DND-41 (cell line): Measurements from ENCODE around the gene C9orf78.

Experiments
- ATAC-seq: fragments of 200-7000 bp; cut with Tn5 transposase; 3 replicates; pipeline ENCODE4 v1.9.1; 2021; ENCODE audit warnings: low read depth; ENCODE audit not compliant: insufficient read depth
- DNase-seq: peaks from one replicate; pipeline ENCODE4 v3.0.0-alpha.2; 2020
- H2AFZ ChIP-seq: 2 replicates; pipeline ENCODE4 v1.6.0; 2012; ENCODE audit warnings: low read depth, low read length
- H3K27ac ChIP-seq: 2 replicates; pipeline ENCODE4 v1.5.1; 2012; ENCODE audit warnings: low read length, inconsistent platforms
- H3K27me3 ChIP-seq: fragments of 200-600 bp; sonication (generic); 2 replicates; pipeline ENCODE4 v1.6.0; 2012; ENCODE audit warnings: low read length, mild to moderate bottlenecking, inconsistent platforms; ENCODE audit not compliant: insufficient read depth, poor library complexity
- H3K36me3 ChIP-seq: 2 replicates; pipeline ENCODE4 v1.5.1; 2012; ENCODE audit warnings: low read length, inconsistent platforms; ENCODE audit not compliant: insufficient read depth
- H3K4me1 ChIP-seq: 2 replicates; pipeline ENCODE4 v1.5.1; 2012; ENCODE audit warnings: mild to moderate bottlenecking, low read length; ENCODE audit not compliant: insufficient read depth
- H3K4me2 ChIP-seq: 2 replicates; pipeline ENCODE4 v1.6.0; 2012; ENCODE audit warnings: mild to moderate bottlenecking, moderate library complexity, low read length, inconsistent platforms; ENCODE audit not compliant: insufficient read depth
- H3K4me3 ChIP-seq, 2 experiments: fragments of 200-600 bp in 1 of 2; shearing (Covaris generic) in 1 of 2; 2 replicates each; pipeline ENCODE4 v1.5.1; 2012 to 2016; ENCODE audit warnings: inconsistent platforms in 2 of 2, low read length in 2 of 2, mild to moderate bottlenecking in 2 of 2, low read depth in 1 of 2, moderate library complexity in 1 of 2
- H3K79me2 ChIP-seq: 2 replicates; pipeline ENCODE4 v1.6.0; 2012; ENCODE audit warnings: low read length, inconsistent platforms; ENCODE audit not compliant: insufficient read depth
- H3K9ac ChIP-seq: 2 replicates; pipeline ENCODE4 v1.6.0; 2012; ENCODE audit warnings: low read depth, mild to moderate bottlenecking, inconsistent platforms, low read length, moderate library complexity
- H3K9me3 ChIP-seq: 2 replicates; pipeline ENCODE4 v1.5.1; 2012; ENCODE audit warnings: low read length, moderate library complexity, mild to moderate bottlenecking, inconsistent platforms; ENCODE audit not compliant: insufficient read depth, severe bottlenecking
- H4K20me1 ChIP-seq: 2 replicates; pipeline ENCODE4 v1.6.0; 2012; ENCODE audit warnings: low read length; ENCODE audit not compliant: insufficient read depth
- EZH2 ChIP-seq: IDR thresholded peaks from 3 replicates; pipeline ENCODE4 v1.6.1; 2012; ENCODE audit warnings: borderline replicate concordance, low read depth, mild to moderate bottlenecking, moderate library complexity, low read length, inconsistent platforms; ENCODE audit not compliant: severe bottlenecking
- TF ChIP-seq, protein P1 (sequence below): IDR thresholded peaks from 2 replicates; pipeline ENCODE4 v1.5.1; 2012; ENCODE audit warnings: borderline replicate concordance, low read length, moderate library complexity, mild to moderate bottlenecking; ENCODE audit not compliant: poor library complexity, severe bottlenecking; ENCODE audit errors: extremely low read depth

Gene C9orf78

DNA sequence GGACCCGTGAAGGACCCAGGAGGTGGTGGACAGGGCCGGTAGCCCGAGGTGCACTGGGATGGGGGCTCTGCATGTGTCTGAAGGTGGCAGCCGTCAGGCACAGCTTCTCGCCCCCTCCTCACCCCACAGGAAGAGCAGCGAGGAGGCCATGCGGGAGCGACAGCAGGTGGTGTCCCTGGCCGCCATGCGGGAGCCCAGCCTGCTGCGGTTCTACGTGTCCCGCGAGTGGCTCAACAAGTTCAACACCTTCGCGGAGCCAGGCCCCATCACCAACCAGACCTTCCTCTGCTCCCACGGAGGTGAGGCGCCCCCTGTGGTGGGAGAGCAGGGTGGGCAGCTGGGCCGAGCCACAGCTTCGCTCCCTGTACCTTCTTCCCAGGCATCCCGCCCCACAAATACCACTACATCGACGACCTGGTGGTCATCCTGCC lies 40.1 kb upstream of the C9orf78 start:
- Histone ChIP-seq H3K4me2 (no peak overlapping the region), H3K9me3 (no peaks in the 10 kb centered on the region), H4K20me1 (no peaks in the 10 kb centered on the region), H3K27me3 (no peaks in the 10 kb centered on the region), H3K4me3 (no peak overlapping the region), H3K27ac (no peak overlapping the region; the same call in 1 of the 2 replicates), H2AFZ (no peak overlapping the region), H3K9ac (no peak overlapping the region), H3K79me2 (no peaks in the 10 kb centered on the region), H3K4me1 (no peaks in the 10 kb centered on the region), H3K36me3 (peaks cover 33% of the 10 kb centered on the region)
- ATAC-seq (peak; percentile 34; the same call in 2 of the 3 replicates), DNase-seq (no peak)
- TF ChIP-seq, protein P1, sequence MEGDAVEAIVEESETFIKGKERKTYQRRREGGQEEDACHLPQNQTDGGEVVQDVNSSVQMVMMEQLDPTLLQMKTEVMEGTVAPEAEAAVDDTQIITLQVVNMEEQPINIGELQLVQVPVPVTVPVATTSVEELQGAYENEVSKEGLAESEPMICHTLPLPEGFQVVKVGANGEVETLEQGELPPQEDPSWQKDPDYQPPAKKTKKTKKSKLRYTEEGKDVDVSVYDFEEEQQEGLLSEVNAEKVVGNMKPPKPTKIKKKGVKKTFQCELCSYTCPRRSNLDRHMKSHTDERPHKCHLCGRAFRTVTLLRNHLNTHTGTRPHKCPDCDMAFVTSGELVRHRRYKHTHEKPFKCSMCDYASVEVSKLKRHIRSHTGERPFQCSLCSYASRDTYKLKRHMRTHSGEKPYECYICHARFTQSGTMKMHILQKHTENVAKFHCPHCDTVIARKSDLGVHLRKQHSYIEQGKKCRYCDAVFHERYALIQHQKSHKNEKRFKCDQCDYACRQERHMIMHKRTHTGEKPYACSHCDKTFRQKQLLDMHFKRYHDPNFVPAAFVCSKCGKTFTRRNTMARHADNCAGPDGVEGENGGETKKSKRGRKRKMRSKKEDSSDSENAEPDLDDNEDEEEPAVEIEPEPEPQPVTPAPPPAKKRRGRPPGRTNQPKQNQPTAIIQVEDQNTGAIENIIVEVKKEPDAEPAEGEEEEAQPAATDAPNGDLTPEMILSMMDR = peak; percentile 50
- no peak for TF ChIP-seq EZH2

DNA sequence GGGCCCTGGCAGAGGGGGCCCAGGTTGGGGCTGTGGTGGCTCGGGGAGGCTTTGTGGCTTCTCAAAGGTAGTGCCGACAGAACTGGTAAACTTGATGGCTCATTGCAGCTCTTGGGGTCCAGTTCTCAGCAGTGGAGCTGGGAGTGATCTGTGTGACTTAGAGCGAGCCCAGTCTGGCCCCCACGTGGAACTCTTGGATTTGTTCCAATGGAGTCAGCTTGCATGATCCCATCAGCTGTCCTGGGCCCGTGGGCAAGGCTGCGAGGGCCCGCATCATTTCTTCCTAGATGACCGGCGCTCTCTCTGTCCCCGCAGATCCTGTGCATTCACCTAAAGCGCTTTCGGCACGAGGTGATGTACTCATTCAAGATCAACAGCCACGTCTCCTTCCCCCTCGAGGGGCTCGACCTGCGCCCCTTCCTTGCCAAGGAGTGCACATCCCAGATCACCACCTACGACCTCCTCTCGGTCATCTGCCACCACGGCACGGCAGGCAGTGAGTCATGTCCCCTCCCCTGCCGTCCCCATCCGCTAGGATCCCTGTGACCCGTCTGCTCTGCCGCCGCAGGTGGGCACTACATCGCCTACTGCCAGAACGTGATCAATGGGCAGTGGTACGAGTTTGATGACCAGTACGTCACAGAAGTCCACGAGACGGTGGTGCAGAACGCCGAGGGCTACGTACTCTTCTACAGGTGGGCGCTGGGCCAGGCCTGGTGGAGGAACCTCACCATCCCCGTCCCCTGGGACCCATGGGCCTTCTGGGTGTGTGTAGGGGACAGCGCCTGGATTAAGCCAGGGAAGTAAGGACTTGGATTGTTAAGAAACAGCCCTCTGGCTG lies 39.4 kb upstream of the C9orf78 start:
- H3K4me1 ChIP-seq = no peaks in the 10 kb centered on the region
- no peak overlapping the region for H3K9ac ChIP-seq
- no peak for TF ChIP-seq EZH2
- TF ChIP-seq, protein P1 = no peak
- ATAC-seq (no peak), DNase-seq (no peak)
- no peaks in the 10 kb centered on the region for H3K9me3 ChIP-seq
- no peak overlapping the region for H2AFZ ChIP-seq
- peaks cover 38% of the 10 kb centered on the region for H3K36me3 ChIP-seq
- no peak overlapping the region for H3K4me3 ChIP-seq
- no peaks in the 10 kb centered on the region for H4K20me1 ChIP-seq
- H3K27ac ChIP-seq = no peak overlapping the region; the same call in 1 of the 2 replicates
- no peaks in the 10 kb centered on the region for H3K79me2 ChIP-seq
- no peaks in the 10 kb centered on the region for H3K27me3 ChIP-seq
- no peak overlapping the region for H3K4me2 ChIP-seq

DNA sequence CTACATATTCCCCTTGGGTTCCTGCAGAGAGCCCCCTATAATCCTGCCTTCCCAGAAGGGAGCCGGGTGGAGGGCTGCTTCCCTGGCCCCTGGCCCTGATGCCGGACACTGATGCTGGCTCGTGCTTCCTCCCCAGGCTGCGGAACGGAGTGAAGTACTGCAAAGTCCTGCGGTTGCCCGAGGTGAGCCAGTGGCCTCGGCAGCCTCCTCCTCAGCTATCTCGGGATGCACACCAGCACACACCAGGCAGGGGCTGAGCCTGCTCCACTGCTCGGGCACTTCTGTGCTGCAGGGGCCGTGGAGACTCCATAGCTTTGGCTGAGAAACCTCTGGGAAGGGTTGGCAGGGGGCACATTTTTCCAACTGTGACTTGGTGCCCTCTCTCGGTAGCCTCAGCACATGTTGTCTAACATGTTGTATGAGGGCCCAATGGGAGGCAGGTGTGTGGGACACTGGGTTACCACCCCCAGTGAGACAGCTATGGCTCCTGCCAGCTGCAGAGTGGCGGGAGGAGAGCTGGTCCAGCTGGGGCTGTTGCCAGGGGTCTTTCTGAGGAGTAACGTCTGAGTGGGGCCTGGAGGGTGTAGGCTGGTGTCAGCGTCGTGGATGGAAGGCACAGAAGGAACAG lies 38.6 kb upstream of the C9orf78 start:
- no peak overlapping the region for H3K9ac ChIP-seq
- ATAC-seq = peak; percentile 37; the same call in 2 of the 3 replicates

More for the DNA sequence above, 38.6 kb upstream of the C9orf78 start:
- no peak overlapping the region for H2AFZ ChIP-seq
- no peak for DNase-seq
- no peaks in the 10 kb centered on the region for H3K9me3 ChIP-seq
- H3K79me2 ChIP-seq = no peaks in the 10 kb centered on the region
- H3K4me3 ChIP-seq = no peak overlapping the region
- no peaks in the 10 kb centered on the region for H3K4me1 ChIP-seq
- H3K4me2 ChIP-seq = no peak overlapping the region
- H4K20me1 ChIP-seq = no peaks in the 10 kb centered on the region
- peaks cover 39% of the 10 kb centered on the region for H3K36me3 ChIP-seq
- H3K27me3 ChIP-seq = no peaks in the 10 kb centered on the region
- TF ChIP-seq EZH2 = no peak
- TF ChIP-seq, protein P1 = no peak
- no peak overlapping the region for H3K27ac ChIP-seq
